NCI-H1930 (cell line): ENCODE measurements around the gene NYNRIN.

Experiments
- DNase-seq, 2 experiments: peaks; one replicate each; lab custom pipeline; 2025; lab: John Stamatoyannopoulos, UW

NYNRIN gene

DNA sequence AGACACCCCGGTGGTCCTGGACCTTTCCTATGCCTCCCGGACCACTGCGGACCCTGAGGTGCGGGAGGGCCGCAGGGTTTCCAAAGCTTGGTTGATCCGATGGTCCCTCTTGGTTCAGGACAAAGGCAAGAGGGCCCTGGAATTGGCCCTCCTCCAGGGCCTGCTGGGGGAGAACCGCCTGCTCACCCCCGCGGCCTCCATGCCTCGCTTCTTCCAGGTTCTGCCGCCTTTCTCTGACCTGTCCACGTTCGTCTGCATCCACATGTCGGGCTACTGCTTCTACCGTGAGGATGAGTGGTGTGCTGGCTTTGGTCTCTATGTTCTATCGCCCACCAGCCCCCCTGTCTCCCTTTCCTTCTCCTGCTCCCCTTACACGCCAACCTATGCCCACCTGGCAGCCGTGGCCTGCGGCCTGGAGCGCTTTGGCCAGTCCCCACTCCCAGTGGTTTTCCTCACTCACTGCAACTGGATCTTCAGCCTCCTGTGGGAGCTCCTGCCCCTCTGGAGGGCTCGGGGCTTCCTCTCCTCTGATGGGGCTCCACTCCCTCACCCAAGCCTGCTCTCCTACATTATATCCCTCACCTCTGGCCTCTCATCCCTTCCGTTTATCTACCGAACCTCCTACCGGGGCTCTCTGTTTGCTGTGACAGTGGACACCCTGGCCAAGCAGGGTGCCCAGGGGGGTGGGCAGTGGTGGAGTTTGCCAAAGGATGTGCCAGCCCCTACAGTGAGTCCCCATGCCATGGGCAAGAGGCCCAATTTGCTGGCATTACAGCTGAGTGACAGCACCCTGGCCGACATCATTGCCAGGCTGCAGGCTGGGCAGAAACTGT lies 16.8 kb downstream of the NYNRIN start:
- DNase-seq = no peak

DNA sequence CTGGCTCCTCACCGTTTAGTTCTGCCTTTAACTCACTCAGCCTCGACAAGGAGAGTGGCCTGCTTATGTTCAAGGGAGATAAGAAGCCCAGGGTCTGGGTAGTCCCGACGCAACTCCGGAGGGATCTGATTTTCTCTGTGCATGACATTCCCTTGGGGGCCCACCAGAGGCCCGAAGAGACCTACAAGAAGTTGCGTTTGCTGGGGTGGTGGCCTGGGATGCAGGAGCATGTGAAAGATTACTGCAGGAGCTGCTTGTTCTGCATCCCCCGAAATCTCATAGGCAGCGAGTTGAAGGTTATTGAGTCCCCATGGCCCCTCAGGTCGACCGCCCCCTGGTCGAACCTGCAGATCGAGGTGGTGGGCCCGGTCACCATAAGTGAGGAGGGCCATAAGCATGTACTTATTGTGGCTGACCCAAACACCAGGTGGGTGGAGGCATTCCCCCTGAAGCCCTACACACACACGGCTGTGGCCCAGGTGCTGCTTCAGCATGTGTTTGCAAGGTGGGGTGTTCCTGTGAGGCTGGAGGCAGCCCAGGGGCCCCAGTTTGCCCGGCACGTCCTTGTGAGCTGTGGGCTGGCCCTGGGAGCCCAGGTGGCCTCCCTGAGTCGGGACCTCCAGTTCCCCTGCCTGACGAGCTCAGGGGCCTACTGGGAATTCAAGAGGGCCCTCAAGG lies 17.6 kb downstream of the NYNRIN start:
- DNase-seq = no peak

DNA sequence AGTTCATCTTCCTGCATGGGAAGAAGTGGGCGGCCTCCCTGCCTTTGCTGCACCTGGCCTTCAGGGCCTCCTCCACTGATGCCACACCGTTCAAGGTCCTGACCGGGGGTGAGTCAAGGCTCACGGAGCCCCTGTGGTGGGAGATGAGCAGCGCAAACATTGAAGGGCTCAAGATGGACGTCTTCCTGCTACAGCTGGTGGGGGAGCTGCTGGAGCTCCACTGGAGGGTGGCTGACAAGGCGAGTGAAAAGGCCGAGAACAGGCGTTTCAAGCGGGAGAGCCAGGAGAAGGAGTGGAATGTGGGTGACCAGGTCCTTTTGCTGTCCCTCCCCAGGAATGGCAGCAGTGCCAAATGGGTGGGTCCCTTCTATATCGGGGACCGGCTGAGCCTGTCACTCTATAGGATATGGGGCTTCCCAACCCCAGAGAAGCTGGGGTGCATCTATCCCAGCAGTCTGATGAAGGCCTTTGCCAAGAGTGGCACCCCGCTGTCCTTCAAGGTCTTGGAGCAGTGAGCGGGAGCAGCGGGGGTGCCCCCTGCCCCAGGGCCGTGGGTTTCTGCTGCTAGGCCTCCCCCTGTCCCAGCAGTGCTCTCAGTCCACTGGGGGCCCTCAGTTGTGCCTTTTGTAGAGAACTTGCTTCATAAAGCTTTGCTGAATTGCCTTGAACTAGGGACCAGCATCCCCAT lies 18.3 kb downstream of the NYNRIN start:
- no peak for DNase-seq

DNA sequence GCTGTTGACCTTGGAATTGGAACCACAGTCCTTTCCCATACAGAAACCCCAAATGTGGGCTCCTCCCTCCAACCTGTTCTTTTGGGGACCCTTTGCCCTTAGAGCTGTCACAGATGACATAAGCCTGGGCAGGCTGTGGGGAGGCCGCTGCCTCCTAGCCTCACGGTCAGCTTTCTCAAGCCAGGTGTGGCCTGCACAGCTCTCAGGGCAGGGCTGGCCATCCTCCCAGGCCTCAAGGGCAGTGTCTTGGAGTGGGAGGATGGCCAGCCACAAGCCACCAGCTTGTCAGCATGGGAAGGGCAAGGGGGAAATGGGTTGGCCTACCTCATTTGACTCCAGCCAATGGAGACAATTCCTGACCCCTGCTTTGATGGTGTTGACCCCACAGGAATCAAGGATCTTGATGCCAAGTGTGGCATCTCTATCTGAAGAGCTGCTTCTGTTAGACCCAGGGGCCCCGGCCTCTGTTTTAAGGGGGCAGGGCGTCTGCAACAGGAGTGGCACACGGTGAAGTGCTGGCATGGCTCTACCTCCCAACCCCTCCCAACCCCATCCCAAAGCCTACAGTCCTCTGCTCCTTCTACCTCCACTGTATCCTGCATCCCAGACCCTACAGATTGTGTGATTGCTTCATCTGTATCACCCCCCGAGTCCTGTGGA lies 19.2 kb downstream of the NYNRIN start:
- no peak for DNase-seq

DNA sequence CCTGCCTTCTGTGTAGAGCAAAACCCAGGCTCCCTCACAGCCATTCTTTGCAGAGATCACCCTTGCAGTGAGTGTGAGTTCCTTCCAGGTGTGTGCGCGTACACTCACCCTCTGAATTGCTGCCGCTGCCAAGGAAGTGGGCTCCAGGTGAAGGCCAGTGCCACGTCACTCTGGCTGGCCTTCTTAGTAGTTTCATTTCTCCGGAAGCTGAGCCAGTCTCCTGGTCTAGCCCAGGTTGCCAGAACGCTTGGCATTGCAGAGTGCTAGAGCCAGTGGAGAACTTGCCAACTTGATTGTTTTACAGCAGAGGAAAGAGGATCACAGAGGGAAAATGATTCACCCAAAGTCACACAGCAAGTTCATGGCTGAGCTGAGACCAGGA lies 19.7 kb downstream of the NYNRIN start:
- no peak for DNase-seq

DNA sequence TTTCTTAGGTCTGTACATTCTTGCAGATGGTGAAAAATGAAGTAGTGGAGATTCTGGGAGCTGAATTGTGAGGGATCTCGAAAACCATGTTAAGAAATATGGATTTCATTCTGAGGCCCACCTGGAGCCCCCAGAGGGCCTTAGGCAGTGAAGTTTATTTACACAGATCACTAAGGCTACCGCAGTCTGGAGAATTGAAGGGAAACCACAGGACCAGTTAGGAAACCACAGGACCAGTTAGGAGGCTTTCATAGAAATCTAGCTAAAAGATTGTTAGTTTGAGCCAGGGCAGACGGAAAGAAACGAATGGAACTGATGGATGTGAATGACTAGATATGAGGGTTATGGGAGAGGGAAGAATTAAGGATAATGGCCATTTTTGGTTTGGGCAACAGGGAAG lies 23.5 kb downstream of the NYNRIN start:
- no peak for DNase-seq

DNA sequence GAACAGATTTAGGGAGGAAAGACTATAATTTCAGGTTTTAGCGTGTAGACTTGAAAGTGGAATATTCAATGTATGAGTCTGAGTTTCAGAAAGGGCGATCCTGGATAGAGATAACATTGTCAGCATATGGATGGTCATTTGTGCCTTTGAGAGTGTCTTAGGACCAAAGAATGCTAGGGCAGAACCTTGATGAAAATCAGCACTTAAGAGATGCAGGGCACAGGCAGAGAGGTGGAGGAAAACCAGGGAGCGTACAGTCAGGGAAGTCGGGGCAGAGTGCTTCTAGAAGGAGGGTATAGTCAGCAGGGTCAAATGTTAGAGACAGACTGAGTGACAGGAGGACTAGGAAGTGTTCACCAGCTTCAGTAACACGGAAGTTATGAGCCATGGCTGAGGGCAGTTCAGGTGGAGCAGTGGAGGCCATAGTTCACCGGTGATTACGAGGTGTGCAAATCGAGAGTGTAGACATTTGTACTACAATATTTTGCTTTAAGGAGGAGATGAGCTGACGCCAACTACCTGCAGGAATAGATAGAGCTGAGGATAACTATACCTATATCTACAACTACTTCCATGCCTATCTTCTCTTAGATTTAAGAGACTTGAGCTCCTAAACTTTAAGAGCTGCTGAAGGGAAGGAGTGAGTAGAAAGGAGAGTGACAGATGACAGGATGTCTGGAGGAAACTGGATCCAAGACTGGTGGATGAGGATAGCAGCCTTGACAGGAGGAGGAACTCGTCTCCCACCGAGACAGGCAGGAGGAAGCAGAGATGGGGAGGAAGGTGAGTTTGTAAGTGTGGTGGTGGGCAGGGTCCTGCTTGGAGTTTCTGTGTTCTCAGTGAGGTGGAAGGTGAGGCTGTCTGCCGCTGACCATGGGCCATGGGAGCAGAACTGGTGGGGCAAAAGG lies 24.1 kb downstream of the NYNRIN start:
- no peak for DNase-seq

DNA sequence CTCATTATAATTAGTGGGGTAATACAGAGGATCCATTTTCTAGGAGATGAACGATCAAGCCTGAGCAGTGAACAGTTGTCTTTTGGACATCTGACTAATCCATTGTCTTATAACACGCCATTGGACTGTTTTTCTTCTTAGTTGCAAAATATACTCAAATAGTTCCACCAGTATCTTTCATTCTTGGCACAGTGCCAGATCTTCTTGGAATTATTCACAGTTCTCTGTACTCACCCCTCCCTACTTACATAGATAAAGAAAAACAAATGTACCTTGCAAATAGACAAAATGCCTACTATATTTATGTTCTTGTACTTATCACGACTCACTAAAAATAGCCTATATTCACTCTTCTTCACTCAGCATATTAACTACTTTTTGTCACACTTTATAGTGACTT lies 26.9 kb downstream of the NYNRIN start:
- no peak for DNase-seq

DNA sequence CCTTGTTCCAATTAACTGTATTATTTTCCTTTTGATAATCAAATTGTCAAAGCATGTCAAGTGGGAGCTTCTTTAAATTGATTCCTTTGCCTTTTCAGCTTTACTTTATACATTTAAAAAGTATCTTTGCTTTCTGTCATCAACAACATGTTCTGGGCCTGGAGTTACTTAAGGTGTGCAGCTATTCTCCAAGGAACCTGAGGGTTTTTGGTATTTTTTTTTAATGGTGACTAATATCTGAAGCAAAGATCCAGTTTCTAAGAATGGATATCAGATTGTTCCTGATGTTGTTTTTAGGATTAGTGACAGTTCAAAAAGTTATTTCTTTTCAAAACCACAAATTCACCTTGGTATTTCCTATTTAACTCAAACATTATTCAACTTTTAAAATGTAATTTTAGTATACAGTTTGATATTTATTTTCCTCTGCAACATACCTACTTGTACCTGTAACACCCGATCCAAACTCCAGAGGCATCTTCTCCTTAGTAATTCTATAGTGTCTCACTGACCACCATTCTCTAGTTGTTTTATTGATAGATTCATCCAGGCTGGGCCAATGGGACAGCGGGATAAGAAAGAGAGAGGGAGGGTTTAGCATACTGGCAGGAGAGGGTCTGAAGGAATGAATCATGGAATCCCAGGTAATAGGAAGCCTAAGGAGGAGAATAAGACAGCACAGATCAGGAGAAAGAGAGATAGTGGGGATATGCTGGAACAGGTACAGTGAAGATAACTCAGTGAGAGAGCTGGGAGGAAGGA lies 27.5 kb downstream of the NYNRIN start:
- no peak for DNase-seq

DNA sequence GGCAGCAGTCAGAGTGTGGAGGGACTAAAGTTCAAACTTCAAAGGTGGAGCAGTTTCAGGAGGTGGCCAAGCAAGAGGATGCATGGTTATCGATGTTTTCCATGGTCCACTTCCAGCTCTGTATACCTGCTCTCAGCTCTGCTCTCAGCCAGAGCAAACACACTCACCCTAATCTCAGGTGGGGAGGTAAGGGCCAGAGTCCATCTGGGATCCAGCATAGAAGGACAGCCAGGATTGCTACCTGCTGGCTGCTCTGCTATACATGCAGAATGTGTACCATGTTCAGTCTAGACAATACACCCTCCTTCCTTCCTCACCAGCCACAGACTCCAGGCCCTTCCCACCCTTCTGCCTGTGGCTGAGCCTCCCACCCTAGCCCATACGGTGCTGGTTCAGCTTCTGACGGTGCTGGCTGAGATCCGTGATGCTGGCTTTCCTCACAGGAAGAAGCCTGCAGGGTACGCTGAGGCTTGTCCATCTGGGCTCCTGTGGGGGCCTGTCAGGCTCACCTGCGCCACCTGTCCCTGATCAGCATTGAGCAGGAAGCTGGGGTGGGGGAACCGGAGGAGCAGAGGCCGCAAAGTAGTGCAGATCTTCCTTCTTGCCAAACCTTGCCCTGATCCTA lies 28.2 kb downstream of the NYNRIN start:
- DNase-seq = no peak

DNA sequence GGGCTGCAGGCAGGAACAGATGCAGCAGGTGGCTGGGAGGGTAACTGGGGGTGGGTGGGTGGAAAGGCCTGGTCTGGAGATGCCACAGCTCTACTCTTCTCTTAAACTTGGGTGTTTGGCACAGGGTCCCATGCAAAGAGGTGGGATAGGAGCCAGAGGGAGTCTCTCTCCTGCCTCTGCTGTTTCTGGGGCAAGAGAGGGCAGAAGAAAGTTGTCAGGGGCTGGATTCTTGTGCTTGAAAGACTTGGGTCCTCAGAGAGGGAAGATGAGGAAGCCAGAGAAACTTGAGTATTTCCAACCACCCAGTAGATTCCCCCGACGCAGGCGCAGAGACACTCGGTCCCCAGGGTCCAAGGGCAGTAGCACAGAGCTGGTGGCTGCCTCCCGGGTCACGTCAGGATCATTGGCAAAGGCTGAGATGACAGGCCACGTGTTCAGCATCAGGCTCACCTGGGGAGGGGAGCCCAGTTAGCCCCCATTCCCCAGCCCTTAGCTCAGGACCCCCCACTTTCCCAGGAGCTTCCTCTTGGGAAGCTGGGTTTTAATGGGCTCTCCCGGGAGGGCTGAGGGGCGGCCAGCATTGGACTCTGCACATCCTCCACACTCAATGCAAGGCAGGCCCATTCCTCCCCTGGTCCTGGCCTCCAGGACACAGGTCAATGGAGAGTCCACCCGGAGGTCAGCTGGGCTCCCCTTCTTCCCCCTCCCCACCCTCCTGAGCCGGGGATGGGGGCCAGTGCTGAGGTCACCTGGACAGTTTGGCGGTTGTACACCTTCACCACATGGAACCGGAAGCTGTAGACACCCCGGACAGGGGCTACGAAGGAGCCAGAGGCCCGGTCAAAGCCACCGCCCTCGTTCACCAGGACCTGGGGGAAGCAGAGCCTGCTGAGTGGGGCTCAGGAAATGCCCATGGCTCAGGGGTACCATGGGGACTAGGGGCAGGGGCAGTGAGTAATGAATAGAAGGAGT lies 29.0 kb downstream of the NYNRIN start:
- DNase-seq = no peak

DNA sequence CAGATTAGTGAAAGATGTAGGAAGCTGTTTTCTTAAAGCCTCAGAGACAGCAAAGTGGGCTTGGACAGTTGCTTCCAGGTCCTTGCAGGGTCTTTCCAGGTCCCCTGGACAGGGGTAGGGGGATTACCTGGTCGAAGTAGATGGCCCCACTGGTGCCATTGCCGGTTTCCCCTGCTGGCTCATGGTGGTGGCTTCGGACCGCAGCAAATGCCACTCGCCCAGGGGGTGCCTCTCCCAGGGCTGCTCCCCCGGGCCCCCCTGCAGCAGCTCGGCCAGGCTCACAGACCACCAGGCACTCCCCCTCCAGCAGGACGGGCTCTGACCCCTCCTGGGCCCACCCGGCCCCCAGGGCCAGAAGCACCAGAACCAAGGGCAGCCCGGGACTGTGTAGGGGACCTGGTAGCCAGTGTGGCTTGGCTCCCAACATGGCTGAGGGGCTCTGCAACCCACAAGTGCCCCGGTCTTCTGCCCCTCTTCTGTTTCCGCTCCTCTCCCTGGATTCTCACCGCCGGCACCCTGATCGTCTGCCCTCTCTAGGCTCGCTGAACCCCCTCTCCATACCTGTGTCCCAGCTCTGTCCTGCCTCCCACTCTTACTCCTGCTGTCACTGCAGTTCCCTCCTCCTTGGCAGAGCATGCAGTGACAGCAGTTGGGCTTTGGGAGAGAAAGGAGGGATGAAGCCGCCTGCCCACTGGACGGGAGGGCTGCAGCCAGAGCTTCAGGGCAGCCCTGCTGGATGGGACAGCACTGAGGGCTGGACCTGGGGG lies 30.0 kb downstream of the NYNRIN start:
- DNase-seq = no peak

DNA sequence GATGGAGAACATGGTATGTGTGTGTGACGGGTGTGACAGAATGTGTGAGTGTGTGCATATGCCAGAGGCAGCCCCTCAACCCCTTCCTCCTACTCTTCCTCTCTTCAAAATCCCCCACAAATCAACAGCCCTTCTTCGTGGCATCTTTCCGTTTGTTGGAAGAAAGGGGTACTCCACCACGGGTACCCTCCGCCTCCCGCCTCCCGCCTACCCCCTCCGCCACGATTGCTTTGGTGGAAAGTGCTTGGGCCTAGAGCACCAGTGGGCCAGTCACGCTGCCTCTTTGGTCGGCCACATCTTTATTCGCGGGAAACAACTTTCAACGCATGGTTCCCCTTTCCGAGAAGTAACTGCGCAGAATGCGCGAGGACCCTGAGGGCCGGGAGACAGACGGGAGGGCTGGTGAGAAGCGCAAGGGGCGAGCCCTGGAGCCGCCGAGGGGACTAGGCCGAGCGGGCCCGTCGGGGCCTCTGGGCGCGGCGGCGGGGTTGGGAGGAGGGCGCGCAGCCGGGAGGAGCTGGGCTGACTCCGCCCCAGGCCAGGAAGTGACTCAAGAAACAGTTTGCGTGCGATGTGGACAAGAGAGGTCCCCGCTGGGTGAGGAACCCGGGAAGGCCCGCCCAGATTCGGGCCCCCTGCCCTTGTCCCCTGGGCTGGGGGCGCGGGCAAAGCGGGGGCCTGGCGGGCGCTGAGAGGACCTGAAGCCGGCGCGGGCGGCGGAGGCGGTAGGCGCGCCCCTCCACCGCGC lies 30.8 kb downstream of the NYNRIN start, which contains the start of the genes CBLN3 and KHNYN:
Gene CBLN3 (minus strand): TSS at position 274 of the 748 bp plus-strand sequence. CDS start 614 bp downstream, outside the sequence.
Gene KHNYN (plus strand): TSS at position 560 of the 748 bp plus-strand sequence. CDS start 777 bp downstream, outside the sequence.
- DNase-seq = peak; percentile 54 to 57

DNA sequence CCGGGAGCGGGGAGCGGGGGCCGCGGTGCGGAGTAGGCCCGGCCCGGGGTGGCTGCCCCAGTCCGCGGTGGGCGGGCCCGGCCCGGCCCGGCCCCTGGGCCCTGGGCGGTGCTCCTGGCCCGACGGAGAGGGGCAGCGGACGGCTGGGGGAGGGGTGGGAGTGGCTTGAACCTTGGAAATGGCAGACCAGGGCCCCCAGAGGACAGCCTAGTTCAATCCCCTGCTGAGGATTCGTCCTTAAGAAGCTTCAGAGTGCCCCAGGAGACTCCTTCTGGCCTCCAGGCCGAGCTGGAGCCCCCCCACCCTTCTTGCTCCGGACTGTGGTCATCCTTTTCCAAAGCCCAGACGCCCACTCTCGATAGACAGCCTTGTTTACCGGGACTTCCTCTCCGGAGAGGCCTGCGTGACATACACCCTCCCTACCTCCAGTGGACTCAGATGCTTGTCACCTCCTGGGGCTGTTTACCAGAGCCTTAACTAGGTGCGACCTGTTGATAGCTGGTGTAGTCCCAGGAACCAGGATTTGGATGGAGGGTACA lies 31.4 kb downstream of the NYNRIN start:
- DNase-seq = no peak

DNA sequence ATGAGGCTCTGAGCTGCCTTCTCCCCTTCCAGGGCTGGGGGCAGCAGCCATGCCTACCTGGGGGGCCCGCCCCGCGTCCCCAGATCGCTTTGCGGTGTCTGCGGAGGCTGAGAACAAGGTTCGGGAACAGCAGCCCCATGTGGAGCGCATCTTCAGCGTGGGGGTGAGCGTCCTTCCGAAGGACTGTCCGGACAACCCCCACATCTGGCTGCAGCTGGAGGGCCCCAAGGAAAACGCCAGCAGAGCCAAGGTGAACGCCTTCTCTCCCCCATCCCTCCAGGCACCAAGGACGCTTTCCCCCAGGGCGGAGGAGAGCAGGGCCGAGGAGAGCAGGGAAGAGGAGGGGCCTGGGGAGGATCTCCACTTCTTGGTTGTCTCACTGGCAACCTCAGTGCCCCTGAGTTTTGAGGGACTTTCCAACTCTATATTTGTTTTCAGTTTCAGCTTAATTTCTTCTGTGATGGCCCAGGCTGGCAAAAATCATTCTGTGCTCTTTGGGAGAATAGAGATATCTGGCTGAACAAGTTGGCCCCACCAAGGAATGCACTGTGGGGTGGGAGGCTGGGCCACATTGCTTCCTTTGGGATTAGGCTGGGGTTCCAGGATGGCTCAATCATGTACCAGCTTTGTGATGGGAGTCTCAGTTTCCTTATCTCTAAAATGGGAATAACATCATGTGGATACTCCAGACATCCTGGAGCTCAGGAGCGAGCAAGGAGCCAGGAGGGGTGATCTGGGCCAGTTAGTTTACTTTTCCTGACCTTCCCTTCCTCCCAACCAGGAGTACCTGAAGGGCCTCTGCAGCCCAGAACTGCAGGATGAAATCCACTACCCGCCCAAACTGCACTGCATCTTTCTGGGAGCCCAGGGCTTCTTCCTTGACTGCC lies 32.1 kb downstream of the NYNRIN start:
- DNase-seq = no peak
